ENCODE measurements around the gene CEP97.

- TF ChIP-seq POLR2A (IDR thresholded peaks at IDR 0.05; ENCODE audit: extremely low read depth, insufficient read length), result no peak
- TF ChIP-seq, protein P1, sequence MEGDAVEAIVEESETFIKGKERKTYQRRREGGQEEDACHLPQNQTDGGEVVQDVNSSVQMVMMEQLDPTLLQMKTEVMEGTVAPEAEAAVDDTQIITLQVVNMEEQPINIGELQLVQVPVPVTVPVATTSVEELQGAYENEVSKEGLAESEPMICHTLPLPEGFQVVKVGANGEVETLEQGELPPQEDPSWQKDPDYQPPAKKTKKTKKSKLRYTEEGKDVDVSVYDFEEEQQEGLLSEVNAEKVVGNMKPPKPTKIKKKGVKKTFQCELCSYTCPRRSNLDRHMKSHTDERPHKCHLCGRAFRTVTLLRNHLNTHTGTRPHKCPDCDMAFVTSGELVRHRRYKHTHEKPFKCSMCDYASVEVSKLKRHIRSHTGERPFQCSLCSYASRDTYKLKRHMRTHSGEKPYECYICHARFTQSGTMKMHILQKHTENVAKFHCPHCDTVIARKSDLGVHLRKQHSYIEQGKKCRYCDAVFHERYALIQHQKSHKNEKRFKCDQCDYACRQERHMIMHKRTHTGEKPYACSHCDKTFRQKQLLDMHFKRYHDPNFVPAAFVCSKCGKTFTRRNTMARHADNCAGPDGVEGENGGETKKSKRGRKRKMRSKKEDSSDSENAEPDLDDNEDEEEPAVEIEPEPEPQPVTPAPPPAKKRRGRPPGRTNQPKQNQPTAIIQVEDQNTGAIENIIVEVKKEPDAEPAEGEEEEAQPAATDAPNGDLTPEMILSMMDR (IDR thresholded peaks at IDR 0.05; ENCODE audit: low read depth, low read length), result no peak
- TF ChIP-seq MYC (IDR thresholded peaks at IDR 0.05; ENCODE audit: low read depth, low read length), result no peak
These were observed 3.3 kb upstream of the CEP97 start for GRCh38 chr3:101720851-101721840.

Measured in NB4 (cell line).